ENCODE data around the gene CRB2.

The CRB2 gene

DNA sequence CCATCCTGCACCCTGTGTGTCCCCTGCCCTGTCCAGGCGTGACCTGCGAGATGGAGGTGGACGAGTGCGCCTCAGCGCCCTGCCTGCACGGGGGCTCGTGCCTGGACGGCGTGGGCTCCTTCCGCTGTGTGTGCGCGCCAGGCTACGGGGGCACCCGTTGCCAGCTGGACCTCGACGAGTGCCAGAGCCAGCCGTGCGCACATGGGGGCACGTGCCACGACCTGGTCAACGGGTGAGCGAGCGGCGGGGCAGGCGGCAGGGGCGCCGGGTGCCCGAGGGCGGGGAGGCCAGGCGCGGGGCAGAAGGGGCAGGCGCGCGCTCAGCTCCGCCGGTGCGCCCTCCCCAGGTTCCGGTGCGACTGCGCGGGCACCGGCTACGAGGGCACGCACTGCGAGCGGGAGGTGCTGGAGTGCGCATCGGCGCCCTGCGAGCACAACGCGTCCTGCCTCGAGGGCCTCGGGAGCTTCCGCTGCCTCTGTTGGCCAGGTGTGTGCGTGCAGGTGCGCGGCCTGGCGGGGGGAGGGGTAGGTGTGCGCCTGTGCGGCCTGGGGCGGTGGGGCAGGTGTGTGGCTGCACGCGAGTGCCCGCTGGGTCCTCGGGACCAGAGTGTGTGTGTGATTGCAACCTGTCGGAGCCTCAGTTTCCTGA, 10.0 kb downstream of the CRB2 start:
- DNase-seq: no peak

DNA sequence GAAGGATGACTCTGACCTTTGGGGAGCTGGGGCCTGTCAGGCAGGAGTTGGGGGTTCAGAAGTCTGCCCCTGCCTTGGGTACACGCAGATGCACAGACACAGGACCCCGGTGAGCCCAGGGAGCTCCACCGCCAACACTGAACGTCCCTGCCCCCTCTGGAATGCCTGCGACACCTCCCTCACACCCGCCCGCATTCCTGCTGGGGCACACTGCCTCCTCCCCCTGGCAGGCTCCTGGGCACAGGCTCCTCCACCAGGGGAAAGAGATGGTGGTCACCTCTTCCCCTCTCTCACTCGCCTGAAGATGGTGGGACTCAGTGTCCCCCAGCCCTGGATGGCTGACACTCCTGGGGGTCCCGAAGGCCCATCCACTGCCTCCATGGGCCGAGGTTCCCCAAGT, 12.0 kb downstream of the CRB2 start:
- DNase-seq: no peak

DNA sequence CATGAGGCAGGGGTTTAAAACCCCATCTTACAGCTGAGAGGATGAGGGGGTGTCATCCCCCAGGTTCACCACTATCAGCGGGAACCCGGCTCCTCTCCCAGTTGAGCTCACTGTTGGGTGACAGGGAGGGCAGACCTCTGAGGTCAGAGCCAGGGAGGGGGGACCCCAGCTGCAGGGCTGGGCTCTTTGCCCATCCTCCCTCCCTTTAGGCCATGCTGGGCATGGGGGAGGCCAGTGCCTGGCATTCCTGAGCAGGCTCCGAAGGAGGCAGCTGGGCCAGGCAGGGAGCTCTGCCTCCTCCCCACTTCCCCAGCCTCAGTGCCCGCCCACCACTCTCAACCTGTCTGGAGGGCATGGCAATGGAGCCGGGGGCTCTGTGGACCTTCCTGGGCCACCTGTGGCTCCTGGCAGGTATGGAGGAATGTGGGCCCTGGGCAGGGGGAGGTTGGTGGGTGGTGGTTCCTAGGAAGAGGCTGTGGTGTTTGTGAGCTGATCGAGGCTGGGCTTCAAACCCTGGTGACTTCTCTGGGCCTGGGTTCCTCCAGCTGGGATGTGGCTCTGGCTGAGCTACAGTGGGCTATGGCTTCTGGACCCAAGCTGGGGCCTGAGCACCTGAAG, 12.6 kb downstream of the CRB2 start:
- no peak for DNase-seq

GRCh38 chr9:123369296-123369695, 13.3 kb downstream of the CRB2 start:
- DNase-seq: no peak

GRCh38 chr9:123370108-123370507, 14.1 kb downstream of the CRB2 start:
- no peak for DNase-seq

DNA sequence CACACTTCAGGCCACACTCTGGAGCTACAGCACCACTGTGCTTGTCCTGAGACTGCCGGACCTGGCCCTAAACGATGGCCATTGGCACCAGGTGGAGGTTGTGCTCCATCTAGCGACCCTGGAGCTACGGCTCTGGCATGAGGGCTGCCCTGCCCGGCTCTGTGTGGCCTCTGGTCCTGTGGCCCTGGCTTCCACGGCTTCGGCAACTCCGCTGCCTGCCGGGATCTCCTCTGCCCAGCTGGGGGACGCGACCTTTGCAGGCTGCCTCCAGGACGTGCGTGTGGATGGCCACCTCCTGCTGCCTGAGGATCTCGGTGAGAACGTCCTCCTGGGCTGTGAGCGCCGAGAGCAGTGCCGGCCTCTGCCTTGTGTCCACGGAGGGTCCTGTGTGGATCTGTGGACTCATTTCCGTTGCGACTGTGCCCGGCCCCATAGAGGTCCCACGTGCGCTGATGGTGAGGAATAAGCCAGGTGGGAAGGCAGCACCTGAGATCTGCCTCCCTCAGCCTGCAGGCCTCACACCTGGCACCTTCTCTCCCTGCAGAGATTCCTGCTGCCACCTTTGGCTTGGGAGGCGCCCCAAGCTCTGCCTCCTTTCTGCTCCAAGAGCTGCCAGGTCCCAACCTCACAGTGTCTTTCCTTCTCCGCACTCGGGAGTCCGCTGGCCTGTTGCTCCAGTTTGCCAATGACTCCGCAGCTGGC, 14.7 kb downstream of the CRB2 start:
- no peak for DNase-seq

DNA sequence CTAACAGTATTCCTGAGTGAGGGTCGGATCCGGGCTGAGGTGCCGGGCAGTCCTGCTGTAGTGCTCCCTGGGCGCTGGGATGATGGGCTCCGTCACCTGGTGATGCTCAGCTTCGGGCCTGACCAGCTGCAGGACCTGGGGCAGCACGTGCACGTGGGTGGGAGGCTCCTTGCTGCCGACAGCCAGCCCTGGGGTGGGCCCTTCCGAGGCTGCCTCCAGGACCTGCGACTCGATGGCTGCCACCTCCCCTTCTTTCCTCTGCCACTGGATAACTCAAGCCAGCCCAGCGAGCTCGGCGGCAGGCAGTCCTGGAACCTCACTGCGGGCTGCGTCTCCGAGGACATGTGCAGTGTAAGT, 15.2 kb downstream of the CRB2 start:
- DNase-seq: no peak

DNA sequence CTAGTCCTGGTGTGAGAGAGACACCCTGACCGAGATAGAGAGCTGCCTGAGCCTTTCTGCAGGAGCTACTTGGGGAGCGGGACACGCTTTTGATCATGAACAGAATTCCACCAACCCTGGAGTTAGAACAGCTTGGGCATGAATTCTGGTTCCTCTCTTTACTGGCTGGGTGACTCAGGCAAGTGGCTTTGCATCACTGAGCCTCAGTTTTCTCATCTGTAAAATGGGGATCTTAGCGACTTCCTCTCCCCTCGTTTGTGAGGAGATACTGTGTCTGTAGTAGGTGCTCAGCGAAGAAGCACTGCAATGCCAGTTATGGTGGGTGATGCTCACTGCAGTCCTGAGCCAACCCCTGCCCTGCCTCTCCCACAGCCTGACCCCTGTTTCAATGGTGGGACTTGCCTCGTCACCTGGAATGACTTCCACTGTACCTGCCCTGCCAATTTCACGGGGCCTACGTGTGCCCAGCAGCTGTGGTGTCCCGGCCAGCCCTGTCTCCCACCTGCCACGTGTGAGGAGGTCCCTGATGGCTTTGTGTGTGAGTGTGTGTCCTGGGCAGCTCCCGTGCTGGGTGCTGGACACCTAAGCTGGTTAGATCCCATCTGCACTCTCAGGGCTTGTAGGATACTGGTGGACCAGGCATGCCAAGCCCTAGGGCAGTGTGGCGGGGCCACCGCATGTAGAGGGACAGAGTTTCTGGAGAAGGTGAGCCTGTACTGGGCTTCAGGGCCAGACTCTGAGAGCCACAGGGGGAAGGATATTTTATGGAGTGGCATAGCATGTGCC, 16.0 kb downstream of the CRB2 start:
- no peak for DNase-seq

- DNase-seq: no peak
Measured at GRCh38 chr9:123372766-123373446, 16.9 kb downstream of the CRB2 start.

DNA sequence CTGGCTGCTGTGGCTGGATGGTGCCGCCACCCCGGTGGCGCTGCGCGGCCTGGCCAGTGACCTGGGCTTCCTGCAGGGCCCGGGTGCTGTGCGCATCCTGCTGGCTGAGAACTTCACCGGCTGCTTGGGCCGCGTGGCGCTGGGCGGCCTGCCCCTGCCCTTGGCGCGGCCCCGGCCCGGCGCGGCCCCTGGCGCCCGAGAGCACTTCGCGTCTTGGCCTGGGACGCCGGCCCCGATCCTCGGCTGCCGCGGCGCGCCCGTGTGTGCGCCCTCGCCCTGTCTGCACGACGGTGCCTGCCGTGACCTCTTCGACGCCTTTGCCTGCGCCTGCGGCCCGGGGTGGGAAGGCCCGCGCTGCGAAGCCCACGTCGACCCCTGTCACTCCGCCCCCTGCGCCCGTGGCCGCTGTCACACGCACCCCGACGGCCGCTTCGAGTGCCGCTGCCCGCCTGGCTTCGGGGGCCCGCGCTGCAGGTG, 17.5 kb downstream of the CRB2 start:
- no peak for DNase-seq

- peak; percentile 12 for DNase-seq
Measured at GRCh38 chr9:123373946-123374345, 17.9 kb downstream of the CRB2 start.

GRCh38 chr9:123375469-123376132, 19.6 kb downstream of the CRB2 start:
- peak; percentile 48 for DNase-seq

DNA sequence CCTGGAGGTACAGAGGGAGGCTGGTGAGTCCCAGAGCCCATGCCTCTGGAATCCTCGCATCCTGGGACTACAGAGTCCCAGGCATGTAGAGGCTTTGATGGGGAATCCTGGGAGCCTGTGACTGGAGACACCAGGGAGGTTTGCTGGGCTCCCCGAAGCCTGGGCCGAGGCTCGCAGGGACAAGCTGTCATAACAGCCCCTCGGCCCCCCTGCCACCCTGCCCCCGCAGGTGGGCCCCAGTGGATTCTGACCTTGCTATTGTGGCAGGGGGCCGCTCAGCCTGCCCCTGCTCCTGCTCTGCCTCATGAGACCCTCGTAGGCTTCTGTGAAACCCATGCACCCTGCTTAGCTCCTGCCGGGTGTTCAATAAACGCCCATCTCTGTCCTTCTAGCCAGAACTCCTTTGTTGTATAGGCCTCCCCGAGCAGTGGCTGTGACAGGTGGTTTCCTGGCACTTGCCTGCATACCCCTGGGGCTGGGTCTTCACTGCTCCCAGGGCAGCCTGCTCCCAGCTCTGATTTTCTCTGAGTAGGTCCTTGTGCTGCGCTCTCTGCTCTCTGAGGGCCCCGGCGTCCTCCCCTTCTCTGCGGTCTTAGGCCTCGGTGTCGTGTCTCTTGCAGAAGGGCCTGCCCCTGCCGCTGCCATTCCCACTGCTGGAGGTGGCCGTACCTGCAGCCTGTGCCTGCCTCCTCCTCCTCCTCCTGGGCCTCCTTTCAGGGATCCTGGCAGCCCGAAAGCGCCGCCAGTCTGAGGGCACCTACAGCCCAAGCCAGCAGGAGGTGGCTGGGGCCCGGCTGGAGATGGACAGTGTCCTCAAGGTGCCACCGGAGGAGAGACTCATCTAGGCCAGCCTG, 20.4 kb downstream of the CRB2 start:
- no peak for DNase-seq

DNA sequence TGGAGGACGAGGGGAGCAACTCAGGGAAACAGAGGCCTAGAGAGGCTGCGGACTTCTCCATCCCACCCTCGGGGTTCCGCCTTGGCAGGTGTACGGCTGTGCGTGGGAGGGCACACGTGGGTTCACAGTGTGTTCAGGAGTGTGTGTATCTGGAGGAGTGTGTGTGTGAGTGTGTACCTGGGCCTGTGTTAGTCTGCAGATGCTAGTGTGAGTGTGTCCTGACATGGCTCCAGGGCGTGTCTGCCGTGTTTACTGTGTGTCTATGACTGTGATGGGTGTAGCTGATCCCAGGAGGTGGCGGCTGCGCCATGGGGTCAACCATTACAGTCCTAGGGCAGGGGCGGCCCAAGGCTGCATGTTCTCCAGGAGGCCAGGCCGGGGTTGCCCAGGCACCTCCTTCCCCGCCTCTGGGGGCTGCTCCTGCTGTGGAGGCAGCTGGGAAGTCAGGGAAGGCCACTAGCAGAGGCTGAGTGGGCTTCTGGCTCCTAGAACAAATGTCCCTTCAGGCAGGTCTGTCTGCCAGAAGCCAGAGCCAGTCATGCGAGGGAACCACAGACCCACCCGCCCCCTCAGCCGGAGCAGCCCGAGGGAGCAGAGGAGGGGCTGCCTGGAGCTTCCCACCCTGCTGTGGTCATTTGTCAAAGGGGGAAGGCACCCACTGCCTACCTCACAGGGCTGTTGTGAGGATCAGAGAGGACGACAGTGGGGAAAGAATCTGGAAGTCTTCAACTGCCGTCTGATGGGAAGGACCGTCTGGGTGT, 21.4 kb downstream of the CRB2 start:
- no peak for DNase-seq

- DNase-seq: no peak
Measured at GRCh38 chr9:123378025-123378424, 22.0 kb downstream of the CRB2 start.

- DNase-seq: no peak
Measured at GRCh38 chr9:123378956-123379660, 23.1 kb downstream of the CRB2 start.

GRCh38 chr9:123380852-123381705, 25.1 kb downstream of the CRB2 start:
- no peak for DNase-seq

- DNase-seq: no peak
Measured at GRCh38 chr9:123382653-123383511, 26.9 kb downstream of the CRB2 start.
